GM13977 (cell line): Measurements from ENCODE around the gene IPO9.

Source experiments
- DNase-seq: peaks from one replicate; pipeline ENCODE4 v3.0.0; 2012; ENCODE audit warnings: low spot score
- CTCF ChIP-seq: IDR thresholded peaks from 2 replicates; pipeline ENCODE4 v1.5.1; 2012; ENCODE audit warnings: mild to moderate bottlenecking, control low read depth; ENCODE audit not compliant: insufficient read depth; ENCODE audit errors: extremely low read depth, missing control alignments
- in situ Hi-C: fragments of 300-500 bp; cut with MboI; formaldehyde crosslinking; loops from one replicate; pipeline ENCODE4 v1.12.0; 2022; ENCODE audit warnings: low sequenced_read_pairs, low pct_unique_long_range_greater_than_20kb, mixed read lengths, inconsistent platforms; ENCODE audit not compliant: unreplicated experiment

The IPO9 gene

GRCh38 chr1:201876148-201876818 lies 47.3 kb downstream of the IPO9 start:
- DNase-seq: no peak
- TF ChIP-seq CTCF: peak; percentile 22
- in situ Hi-C loops: no loop called here

GRCh38 chr1:201877877-201878401 lies 49.0 kb downstream of the IPO9 start:
- in situ Hi-C loops: no loop called here
- peak; percentile 61 for TF ChIP-seq CTCF
- DNase-seq: peak; percentile 45

- no peak for TF ChIP-seq CTCF
- in situ Hi-C loops: no loop called here
- no peak for DNase-seq
These were observed 52.1 kb downstream of the IPO9 start for GRCh38 chr1:201880928-201881571.

- DNase-seq: no peak
- TF ChIP-seq CTCF: no peak
- in situ Hi-C loops: no loop called here
These were observed 52.7 kb downstream of the IPO9 start for GRCh38 chr1:201881617-201882016.

GRCh38 chr1:201882665-201883132 lies 53.7 kb downstream of the IPO9 start:
- TF ChIP-seq CTCF: no peak
- in situ Hi-C loops: no loop called here
- DNase-seq: peak; percentile 42

GRCh38 chr1:201883266-201883665 lies 54.3 kb downstream of the IPO9 start:
- no peak for TF ChIP-seq CTCF
- no peak for DNase-seq
- in situ Hi-C loops: no loop called here
